K562 (cell line): Measurements from ENCODE around the gene DNAJC6. TPM values are rescaled to one million over a fixed set of nuclear protein-coding genes. Genes with fewer than 3 reads are reported as not detected.

Experiments used
- KAT7 ChIP-seq: sonication (generic); formaldehyde crosslinking; IDR thresholded peaks from 2 replicates; pipeline ENCODE4 v1.8.0; 2022; ENCODE audit warnings: missing genetic modification reagents, mild to moderate bottlenecking, borderline replicate concordance
- KLF10 ChIP-seq: fragments of 250-450 bp; sonication (Bioruptor Pico); IDR thresholded peaks from 2 replicates; pipeline ENCODE4 v1.6.1; 2021; ENCODE audit warnings: matching md5 sums
- LARP7 ChIP-seq: fragments of 450-650 bp; IDR thresholded peaks from 2 replicates; pipeline ENCODE4 v1.6.1; 2016
- SMAD4 ChIP-seq: fragments of 250-450 bp; sonication (Bioruptor Pico); conservative IDR thresholded peaks from 2 replicates; pipeline ENCODE4 v1.8.0; 2021; ENCODE audit warnings: inconsistent platforms, mild to moderate bottlenecking, moderate library complexity
- SP1 ChIP-seq: sonication (generic); formaldehyde crosslinking; IDR thresholded peaks from 2 replicates; pipeline ENCODE4 v1.8.1; 2022; ENCODE audit warnings: mild to moderate bottlenecking, missing genetic modification reagents
- TBP ChIP-seq: optimal IDR thresholded peaks from 2 replicates; pipeline ENCODE3; 2011; ENCODE audit warnings: low read depth, low read length, improper control_type of control experiment
- YBX1 ChIP-seq: fragments of 450-650 bp; IDR thresholded peaks from 2 replicates; pipeline ENCODE4 v1.7.1; 2016; ENCODE audit warnings: mild to moderate bottlenecking
- ZNF584 ChIP-seq: fragments of 200-800 bp; sonication (Bioruptor generic); IDR thresholded peaks from 2 replicates; pipeline ENCODE4 v1.6.1; 2016; ENCODE audit warnings: low read depth, mild to moderate bottlenecking, missing genetic modification characterization, missing compliant biosample characterization
- polyA plus RNA-seq, 8 experiments: library from polyadenylated mRNA; depleted of rRNA in 4 of 8; stranded (reverse) in 5 of 8; unstranded in 3 of 8; fragments of >200 nt; fragmentation: Nextera tagmentation in 2 of 8; fragmentation: Illumina TruSeq in 1 of 8; extraction: Ambion mirVana in 2 of 8; extraction: Trizol in 1 of 8; gene quantifications; 2 replicates each; pipeline versions ENCODE4 v1.2.1 to v1.2.3, GENCODE V29; 2011 to 2014; ENCODE audit warnings: inconsistent platforms in 1 of 8, missing spikeins in 1 of 8
- total RNA-seq, 7 experiments: library from RNA; depleted of rRNA in 6 of 7; stranded (reverse); fragments of >200 nt in 6 of 7; fragmentation: Illumina TruSeq in 2 of 7; extraction: Trizol in 2 of 7; gene quantifications; 2 replicates each; pipeline versions ENCODE4 v1.2.1 to v1.2.3, GENCODE V29; 2011 to 2021; ENCODE audit warnings: low replicate concordance in 1 of 7
- TF ChIP-seq, protein P1 (sequence below): fragments of 250-450 bp; sonication (Bioruptor Pico); IDR thresholded peaks from 2 replicates; pipeline ENCODE4 v1.8.0; 2022; ENCODE audit warnings: inconsistent platforms, mild to moderate bottlenecking, moderate library complexity, borderline replicate concordance
- TF ChIP-seq, protein P2 (sequence below), 2 experiments: fragments of 450-650 bp in 1 of 2; IDR thresholded peaks; 2 replicates each; pipeline ENCODE4 v1.6.1; 2011 to 2017; ENCODE audit warnings: low read depth in 2 of 2, antibody characterized with exemption in 1 of 2, borderline replicate concordance in 1 of 2, low read length in 1 of 2, mild to moderate bottlenecking in 1 of 2, mixed read lengths in 1 of 2; ENCODE audit not compliant: control insufficient read depth in 1 of 2
- TF ChIP-seq, protein P3 (sequence below): fragments of 150-350 bp; IDR thresholded peaks from 2 replicates; pipeline ENCODE4 v1.6.1; 2014; ENCODE audit warnings: low read depth, mild to moderate bottlenecking, low read length, borderline replicate concordance
- TF ChIP-seq, protein P4 (sequence below): sonication (generic); formaldehyde crosslinking; IDR thresholded peaks from 2 replicates; pipeline ENCODE4 v1.8.1; 2023; ENCODE audit warnings: missing genetic modification reagents, mild to moderate bottlenecking, borderline replicate concordance

DNAJC6 gene
- total and polyA plus RNA-seq, 9 of the 15 experiments (the other 6 are each of a cell fraction or from before 2014, with no cell fraction given): 6.7 to 78.7 (median 28.0) TPM

DNA sequence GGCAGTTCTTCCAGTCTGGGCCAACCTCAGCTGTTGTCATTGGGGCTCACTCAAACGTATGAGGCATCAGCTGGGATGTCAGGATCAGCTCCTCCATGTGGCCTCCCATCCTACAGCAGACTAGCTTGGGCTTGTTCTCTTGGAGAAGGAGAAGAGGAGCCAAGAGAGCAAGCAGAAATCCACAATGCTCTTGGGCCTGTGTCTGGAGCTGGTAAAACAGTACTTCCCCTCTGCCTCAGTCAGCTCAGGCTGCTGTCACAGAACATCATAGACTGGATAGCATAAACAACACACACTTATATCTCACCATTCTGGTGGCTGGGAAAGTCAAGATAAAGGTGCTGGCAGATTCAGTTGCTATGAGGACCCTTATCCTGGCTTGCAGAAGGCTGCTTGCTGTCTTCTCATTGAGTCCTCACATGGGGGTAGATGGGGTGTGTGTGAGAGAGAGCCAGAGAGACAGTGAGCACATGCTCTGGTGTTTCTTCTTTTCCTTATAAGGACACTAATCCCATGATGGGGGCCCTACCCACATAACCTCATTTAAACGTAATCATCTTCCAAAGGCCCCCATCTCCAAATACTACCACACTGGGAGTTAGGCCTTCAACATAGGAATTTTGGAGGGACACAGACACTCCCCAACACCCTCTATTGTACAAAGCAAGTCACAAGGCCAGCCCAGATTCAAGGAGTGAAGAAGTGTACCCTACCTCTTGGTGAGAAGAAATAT is 16.3 kb upstream of the DNAJC6 start (continued):
- TF ChIP-seq, protein P1, sequence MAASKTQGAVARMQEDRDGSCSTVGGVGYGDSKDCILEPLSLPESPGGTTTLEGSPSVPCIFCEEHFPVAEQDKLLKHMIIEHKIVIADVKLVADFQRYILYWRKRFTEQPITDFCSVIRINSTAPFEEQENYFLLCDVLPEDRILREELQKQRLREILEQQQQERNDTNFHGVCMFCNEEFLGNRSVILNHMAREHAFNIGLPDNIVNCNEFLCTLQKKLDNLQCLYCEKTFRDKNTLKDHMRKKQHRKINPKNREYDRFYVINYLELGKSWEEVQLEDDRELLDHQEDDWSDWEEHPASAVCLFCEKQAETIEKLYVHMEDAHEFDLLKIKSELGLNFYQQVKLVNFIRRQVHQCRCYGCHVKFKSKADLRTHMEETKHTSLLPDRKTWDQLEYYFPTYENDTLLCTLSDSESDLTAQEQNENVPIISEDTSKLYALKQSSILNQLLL (CRISPR knock-in tag): no peak
- no peak for TF ChIP-seq KLF10
- TF ChIP-seq KAT7 (CRISPR knock-in tag): peak; percentile 36; the same call in 1 of the 2 replicates
- TF ChIP-seq, protein P2, sequence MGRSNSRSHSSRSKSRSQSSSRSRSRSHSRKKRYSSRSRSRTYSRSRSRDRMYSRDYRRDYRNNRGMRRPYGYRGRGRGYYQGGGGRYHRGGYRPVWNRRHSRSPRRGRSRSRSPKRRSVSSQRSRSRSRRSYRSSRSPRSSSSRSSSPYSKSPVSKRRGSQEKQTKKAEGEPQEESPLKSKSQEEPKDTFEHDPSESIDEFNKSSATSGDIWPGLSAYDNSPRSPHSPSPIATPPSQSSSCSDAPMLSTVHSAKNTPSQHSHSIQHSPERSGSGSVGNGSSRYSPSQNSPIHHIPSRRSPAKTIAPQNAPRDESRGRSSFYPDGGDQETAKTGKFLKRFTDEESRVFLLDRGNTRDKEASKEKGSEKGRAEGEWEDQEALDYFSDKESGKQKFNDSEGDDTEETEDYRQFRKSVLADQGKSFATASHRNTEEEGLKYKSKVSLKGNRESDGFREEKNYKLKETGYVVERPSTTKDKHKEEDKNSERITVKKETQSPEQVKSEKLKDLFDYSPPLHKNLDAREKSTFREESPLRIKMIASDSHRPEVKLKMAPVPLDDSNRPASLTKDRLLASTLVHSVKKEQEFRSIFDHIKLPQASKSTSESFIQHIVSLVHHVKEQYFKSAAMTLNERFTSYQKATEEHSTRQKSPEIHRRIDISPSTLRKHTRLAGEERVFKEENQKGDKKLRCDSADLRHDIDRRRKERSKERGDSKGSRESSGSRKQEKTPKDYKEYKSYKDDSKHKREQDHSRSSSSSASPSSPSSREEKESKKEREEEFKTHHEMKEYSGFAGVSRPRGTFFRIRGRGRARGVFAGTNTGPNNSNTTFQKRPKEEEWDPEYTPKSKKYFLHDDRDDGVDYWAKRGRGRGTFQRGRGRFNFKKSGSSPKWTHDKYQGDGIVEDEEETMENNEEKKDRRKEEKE (IDR thresholded peaks at IDR 0.05; ENCODE audit: borderline replicate concordance in 1 of 2, control insufficient read depth in 1 of 2, low read depth in 2 of 2, low read length in 1 of 2): peak in 1 of 2 experiments; percentile 86; a peak in 1 of 4 replicates
- TF ChIP-seq, protein P3, sequence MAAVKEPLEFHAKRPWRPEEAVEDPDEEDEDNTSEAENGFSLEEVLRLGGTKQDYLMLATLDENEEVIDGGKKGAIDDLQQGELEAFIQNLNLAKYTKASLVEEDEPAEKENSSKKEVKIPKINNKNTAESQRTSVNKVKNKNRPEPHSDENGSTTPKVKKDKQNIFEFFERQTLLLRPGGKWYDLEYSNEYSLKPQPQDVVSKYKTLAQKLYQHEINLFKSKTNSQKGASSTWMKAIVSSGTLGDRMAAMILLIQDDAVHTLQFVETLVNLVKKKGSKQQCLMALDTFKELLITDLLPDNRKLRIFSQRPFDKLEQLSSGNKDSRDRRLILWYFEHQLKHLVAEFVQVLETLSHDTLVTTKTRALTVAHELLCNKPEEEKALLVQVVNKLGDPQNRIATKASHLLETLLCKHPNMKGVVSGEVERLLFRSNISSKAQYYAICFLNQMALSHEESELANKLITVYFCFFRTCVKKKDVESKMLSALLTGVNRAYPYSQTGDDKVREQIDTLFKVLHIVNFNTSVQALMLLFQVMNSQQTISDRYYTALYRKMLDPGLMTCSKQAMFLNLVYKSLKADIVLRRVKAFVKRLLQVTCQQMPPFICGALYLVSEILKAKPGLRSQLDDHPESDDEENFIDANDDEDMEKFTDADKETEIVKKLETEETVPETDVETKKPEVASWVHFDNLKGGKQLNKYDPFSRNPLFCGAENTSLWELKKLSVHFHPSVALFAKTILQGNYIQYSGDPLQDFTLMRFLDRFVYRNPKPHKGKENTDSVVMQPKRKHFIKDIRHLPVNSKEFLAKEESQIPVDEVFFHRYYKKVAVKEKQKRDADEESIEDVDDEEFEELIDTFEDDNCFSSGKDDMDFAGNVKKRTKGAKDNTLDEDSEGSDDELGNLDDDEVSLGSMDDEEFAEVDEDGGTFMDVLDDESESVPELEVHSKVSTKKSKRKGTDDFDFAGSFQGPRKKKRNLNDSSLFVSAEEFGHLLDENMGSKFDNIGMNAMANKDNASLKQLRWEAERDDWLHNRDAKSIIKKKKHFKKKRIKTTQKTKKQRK: no peak
- TF ChIP-seq YBX1: no peak
- peak; percentile 87 for TF ChIP-seq SP1 (CRISPR knock-in tag)
- no peak for TF ChIP-seq LARP7
- TF ChIP-seq, protein P4, sequence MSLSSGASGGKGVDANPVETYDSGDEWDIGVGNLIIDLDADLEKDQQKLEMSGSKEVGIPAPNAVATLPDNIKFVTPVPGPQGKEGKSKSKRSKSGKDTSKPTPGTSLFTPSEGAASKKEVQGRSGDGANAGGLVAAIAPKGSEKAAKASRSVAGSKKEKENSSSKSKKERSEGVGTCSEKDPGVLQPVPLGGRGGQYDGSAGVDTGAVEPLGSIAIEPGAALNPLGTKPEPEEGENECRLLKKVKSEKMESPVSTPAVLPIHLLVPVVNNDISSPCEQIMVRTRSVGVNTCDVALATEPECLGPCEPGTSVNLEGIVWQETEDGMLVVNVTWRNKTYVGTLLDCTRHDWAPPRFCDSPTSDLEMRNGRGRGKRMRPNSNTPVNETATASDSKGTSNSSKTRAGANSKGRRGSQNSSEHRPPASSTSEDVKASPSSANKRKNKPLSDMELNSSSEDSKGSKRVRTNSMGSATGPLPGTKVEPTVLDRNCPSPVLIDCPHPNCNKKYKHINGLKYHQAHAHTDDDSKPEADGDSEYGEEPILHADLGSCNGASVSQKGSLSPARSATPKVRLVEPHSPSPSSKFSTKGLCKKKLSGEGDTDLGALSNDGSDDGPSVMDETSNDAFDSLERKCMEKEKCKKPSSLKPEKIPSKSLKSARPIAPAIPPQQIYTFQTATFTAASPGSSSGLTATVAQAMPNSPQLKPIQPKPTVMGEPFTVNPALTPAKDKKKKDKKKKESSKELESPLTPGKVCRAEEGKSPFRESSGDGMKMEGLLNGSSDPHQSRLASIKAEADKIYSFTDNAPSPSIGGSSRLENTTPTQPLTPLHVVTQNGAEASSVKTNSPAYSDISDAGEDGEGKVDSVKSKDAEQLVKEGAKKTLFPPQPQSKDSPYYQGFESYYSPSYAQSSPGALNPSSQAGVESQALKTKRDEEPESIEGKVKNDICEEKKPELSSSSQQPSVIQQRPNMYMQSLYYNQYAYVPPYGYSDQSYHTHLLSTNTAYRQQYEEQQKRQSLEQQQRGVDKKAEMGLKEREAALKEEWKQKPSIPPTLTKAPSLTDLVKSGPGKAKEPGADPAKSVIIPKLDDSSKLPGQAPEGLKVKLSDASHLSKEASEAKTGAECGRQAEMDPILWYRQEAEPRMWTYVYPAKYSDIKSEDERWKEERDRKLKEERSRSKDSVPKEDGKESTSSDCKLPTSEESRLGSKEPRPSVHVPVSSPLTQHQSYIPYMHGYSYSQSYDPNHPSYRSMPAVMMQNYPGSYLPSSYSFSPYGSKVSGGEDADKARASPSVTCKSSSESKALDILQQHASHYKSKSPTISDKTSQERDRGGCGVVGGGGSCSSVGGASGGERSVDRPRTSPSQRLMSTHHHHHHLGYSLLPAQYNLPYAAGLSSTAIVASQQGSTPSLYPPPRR (CRISPR knock-in tag): peak; percentile 96
- peak; percentile 87 for TF ChIP-seq ZNF584 (CRISPR knock-in tag)
- TF ChIP-seq TBP: peak; percentile 78
- TF ChIP-seq SMAD4: peak; percentile 98
